Tibial nerve (tissue), 4 donors: ENCODE results near the gene IL13RA2. TPM values are rescaled to one million over a fixed set of nuclear protein-coding genes. Genes with fewer than 3 reads are reported as not detected.

Experiments
- DNase-seq, 2 donors: peaks; one replicate each; pipeline ENCODE4 v3.0.0-alpha.2; 2019; ENCODE audit warnings: low spot score in 2 of 2
- H3K27ac ChIP-seq, 4 donors: fragments of 200-600 bp; sonication (generic) in 3 of 4; one replicate each; pipeline ENCODE4 v1.5.1; 2017 to 2019; ENCODE audit warnings: mild to moderate bottlenecking in 1 of 4
- H3K27me3 ChIP-seq, 2 donors: fragments of 200-600 bp; sonication (generic) in 1 of 2; one replicate each; pipeline versions ENCODE4 v1.5.1 to v1.6.0; 2017 to 2019
- H3K36me3 ChIP-seq, 3 donors: fragments of 200-600 bp; sonication (generic); one replicate each; pipeline ENCODE4 v1.5.1; 2018 to 2019
- H3K4me1 ChIP-seq, 4 donors: fragments of 200-600 bp; sonication (generic) in 3 of 4; one replicate each; pipeline ENCODE4 v1.5.1; 2017 to 2019
- H3K4me3 ChIP-seq, 4 donors: fragments of 200-600 bp; sonication (generic) in 3 of 4; one replicate each; pipeline ENCODE4 v1.5.1; 2017 to 2019; ENCODE audit warnings: mild to moderate bottlenecking in 1 of 4, moderate library complexity in 1 of 4
- H3K9me3 ChIP-seq, 4 donors: fragments of 200-600 bp; sonication (generic) in 3 of 4; one replicate each; pipeline ENCODE4 v1.5.1; 2017 to 2019
- CTCF ChIP-seq, 5 experiments: fragments of 200-600 bp in 3 of 5; fragments of 450-650 bp in 2 of 5; sonication (generic) in 3 of 5; IDR thresholded peaks; one replicate each; pipeline ENCODE4 v1.5.1; 2016 to 2019; ENCODE audit warnings: antibody characterized with exemption in 5 of 5, mild to moderate bottlenecking in 3 of 5, moderate library complexity in 2 of 5
- EP300 ChIP-seq, 2 donors: sonication (generic); formaldehyde crosslinking; IDR thresholded peaks; one replicate each; pipeline ENCODE4 v1.6.1; 2017; ENCODE audit warnings: antibody characterized with exemption in 2 of 2, mild to moderate bottlenecking in 1 of 2
- POLR2A ChIP-seq, 2 donors: fragments of 450-650 bp; IDR thresholded peaks; one replicate each; pipeline ENCODE4 v1.6.1; 2017; ENCODE audit warnings: antibody characterized with exemption in 2 of 2, mild to moderate bottlenecking in 2 of 2, moderate library complexity in 2 of 2
- WGBS, 2 donors: methylation state at CpG; one replicate each; pipeline ENCODE4 v1.1.5; 2018; 5-methylcytosine and 5-hydroxymethylcytosine counted together
- total RNA-seq, 4 donors: library from RNA; depleted of rRNA; stranded (reverse); fragments of >200 nt; gene quantifications; one replicate each; pipeline ENCODE4 v1.1.0, GENCODE V29; 2016

The IL13RA2 gene
- total RNA-seq, 4 donors from 2014 or later, result 3.5 TPM; not detected in 3

DNA sequence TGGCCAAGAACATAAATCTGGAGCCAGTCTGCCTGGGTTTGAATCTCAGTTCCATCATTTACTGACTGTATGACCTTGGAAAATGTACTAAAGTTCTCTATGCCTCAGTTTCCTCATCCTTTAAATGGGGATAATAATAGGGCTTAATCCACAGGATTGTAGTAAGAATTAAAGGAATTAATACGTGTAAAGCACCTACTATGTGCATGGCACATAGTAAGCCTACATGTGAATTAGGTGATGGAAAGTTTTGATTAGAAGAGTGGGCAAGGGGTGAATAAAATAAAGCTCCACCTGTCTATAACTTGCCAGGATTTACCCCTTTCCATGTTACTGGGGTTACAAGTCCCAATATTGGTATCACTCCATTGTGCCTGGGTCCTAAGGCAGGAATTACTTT lies 35.8 kb upstream of the IL13RA2 start:
- Histone ChIP-seq H3K4me1 (no peaks in the 10 kb centered on the region), H3K9me3 (no peaks in the 10 kb centered on the region), H3K27ac (no peak overlapping the region), H3K4me3 (no peak overlapping the region), H3K27me3 (peaks cover 0 to 28% of the 10 kb centered on the region in 2 donors), H3K36me3 (no peaks in the 10 kb centered on the region)
- WGBS, 2 donors, result 24 to 38% methylated on average over 1 of the region's 1 CpG
- DNase-seq, result no peak
- TF ChIP-seq POLR2A (IDR thresholded peaks at IDR 0.05) (no peak), EP300 (IDR thresholded peaks at IDR 0.05) (no peak), CTCF (IDR thresholded peaks at IDR 0.05) (no peak)

GRCh38 chrX:115047715-115048114 lies 30.3 kb upstream of the IL13RA2 start:
- no peaks in the 10 kb centered on the region for H3K4me1 ChIP-seq
- TF ChIP-seq EP300 (IDR thresholded peaks at IDR 0.05) (no peak), POLR2A (IDR thresholded peaks at IDR 0.05) (no peak), CTCF (IDR thresholded peaks at IDR 0.05) (no peak)
- no peak overlapping the region for H3K27ac ChIP-seq
- DNase-seq, result no peak
- H3K4me3 ChIP-seq, result no peak overlapping the region
- H3K9me3 ChIP-seq, result no peaks in the 10 kb centered on the region
- peaks cover 0 to 29% of the 10 kb centered on the region in 2 donors for H3K27me3 ChIP-seq
- H3K36me3 ChIP-seq, result no peaks in the 10 kb centered on the region

GRCh38 chrX:115047181-115047580 lies 29.8 kb upstream of the IL13RA2 start:
- Histone ChIP-seq H3K9me3 (no peaks in the 10 kb centered on the region), H3K4me1 (no peaks in the 10 kb centered on the region), H3K27ac (no peak overlapping the region), H3K36me3 (no peaks in the 10 kb centered on the region), H3K4me3 (no peak overlapping the region), H3K27me3 (peaks cover 0 to 29% of the 10 kb centered on the region in 2 donors)
- no peak for TF ChIP-seq EP300 (IDR thresholded peaks at IDR 0.05)
- TF ChIP-seq POLR2A (IDR thresholded peaks at IDR 0.05), result no peak
- TF ChIP-seq CTCF (IDR thresholded peaks at IDR 0.05), result no peak
- DNase-seq, result no peak

GRCh38 chrX:115040417-115040816 lies 23.0 kb upstream of the IL13RA2 start:
- Histone ChIP-seq H3K4me3 (no peak overlapping the region), H3K36me3 (no peaks in the 10 kb centered on the region), H3K9me3 (no peaks in the 10 kb centered on the region), H3K27me3 (peaks cover 0 to 17% of the 10 kb centered on the region in 2 donors), H3K4me1 (no peaks in the 10 kb centered on the region), H3K27ac (no peak overlapping the region)
- no peak for TF ChIP-seq EP300 (IDR thresholded peaks at IDR 0.05)
- no peak for TF ChIP-seq POLR2A (IDR thresholded peaks at IDR 0.05)
- 74 to 98% methylated on average over 4 of the region's 4 CpGs for WGBS, 2 donors
- no peak for DNase-seq

- no peak for DNase-seq
- H3K36me3 ChIP-seq, result no peaks in the 10 kb centered on the region
- H3K9me3 ChIP-seq, result no peaks in the 10 kb centered on the region
- no peak for TF ChIP-seq EP300 (IDR thresholded peaks at IDR 0.05)
- TF ChIP-seq POLR2A (IDR thresholded peaks at IDR 0.05), result no peak
- TF ChIP-seq CTCF (IDR thresholded peaks at IDR 0.05), result no peak
- H3K27me3 ChIP-seq, result peaks cover 0 to 27% of the 10 kb centered on the region in 2 donors
- 50 to 69% methylated on average over 1 of the region's 1 CpG for WGBS, 2 donors
- no peak overlapping the region for H3K27ac ChIP-seq
- H3K4me1 ChIP-seq, result no peaks in the 10 kb centered on the region
- H3K4me3 ChIP-seq, result no peak overlapping the region
Observed at GRCh38 chrX:115038406-115038805, 21.0 kb upstream of the IL13RA2 start.

- TF ChIP-seq POLR2A (IDR thresholded peaks at IDR 0.05) (no peak), EP300 (IDR thresholded peaks at IDR 0.05) (no peak), CTCF (IDR thresholded peaks at IDR 0.05) (no peak)
- Histone ChIP-seq H3K9me3 (no peaks in the 10 kb centered on the region), H3K27ac (no peak overlapping the region), H3K36me3 (no peaks in the 10 kb centered on the region), H3K4me1 (no peaks in the 10 kb centered on the region), H3K4me3 (no peak overlapping the region), H3K27me3 (peaks cover 0 to 33% of the 10 kb centered on the region in 2 donors)
- DNase-seq, result no peak
- WGBS, 2 donors, result 19 to 67% methylated on average over 1 of the region's 1 CpG
Observed at GRCh38 chrX:115036029-115036428, 18.6 kb upstream of the IL13RA2 start.
